ENCODE data around the gene DOC2B.

The DOC2B gene

DNA sequence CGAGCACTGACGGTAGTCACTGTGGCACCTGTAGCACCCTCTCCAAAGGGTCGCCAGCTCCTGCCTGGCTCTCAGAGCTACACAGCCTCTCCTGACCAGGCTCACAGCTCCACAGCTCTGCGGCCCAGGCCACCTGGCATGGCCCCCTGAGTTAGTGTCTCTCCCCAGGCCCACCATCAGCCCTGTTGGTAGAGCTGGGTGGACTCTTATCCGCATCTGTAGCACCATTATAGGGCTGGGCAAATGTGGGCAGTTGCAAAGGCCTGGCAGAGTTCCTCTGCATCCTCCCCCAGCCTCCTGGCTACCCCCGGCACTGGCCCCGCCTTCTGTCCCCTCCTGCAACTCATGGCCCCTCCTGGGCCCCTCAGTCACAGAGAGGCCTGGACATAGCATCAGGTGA is 25.9 kb downstream of the DOC2B start:
- in situ Hi-C loops (cut with MboI; ENCODE audit: low sequenced_read_pairs, unreplicated experiment), result no loop called here
- DNase-seq (ENCODE audit: low spot score), result no peak
- TF ChIP-seq, protein P1, sequence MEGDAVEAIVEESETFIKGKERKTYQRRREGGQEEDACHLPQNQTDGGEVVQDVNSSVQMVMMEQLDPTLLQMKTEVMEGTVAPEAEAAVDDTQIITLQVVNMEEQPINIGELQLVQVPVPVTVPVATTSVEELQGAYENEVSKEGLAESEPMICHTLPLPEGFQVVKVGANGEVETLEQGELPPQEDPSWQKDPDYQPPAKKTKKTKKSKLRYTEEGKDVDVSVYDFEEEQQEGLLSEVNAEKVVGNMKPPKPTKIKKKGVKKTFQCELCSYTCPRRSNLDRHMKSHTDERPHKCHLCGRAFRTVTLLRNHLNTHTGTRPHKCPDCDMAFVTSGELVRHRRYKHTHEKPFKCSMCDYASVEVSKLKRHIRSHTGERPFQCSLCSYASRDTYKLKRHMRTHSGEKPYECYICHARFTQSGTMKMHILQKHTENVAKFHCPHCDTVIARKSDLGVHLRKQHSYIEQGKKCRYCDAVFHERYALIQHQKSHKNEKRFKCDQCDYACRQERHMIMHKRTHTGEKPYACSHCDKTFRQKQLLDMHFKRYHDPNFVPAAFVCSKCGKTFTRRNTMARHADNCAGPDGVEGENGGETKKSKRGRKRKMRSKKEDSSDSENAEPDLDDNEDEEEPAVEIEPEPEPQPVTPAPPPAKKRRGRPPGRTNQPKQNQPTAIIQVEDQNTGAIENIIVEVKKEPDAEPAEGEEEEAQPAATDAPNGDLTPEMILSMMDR (IDR thresholded peaks at IDR 0.05; ENCODE audit: borderline replicate concordance, control extremely low read depth, extremely low read depth, insufficient read depth, missing control alignments), result no peak

DNA sequence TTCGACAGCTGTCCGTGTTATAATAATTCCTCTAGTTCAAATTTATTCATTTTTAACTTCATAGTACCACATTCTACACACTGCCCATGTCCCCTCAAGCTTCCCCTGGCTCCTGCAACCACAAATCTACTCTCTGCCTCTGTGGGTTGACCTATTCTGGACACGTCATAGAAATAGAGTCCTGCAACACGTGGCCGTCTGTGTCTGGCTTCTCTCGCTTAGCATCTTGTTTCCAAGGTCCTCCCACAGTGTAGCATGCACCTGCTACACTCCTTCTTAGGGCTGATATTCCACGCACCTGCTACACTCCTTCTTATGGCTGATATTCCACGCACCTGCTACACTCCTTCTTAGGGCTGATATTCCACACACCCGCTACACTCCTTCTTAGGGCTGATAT is 27.6 kb downstream of the DOC2B start:
- no peak for DNase-seq (ENCODE audit: low spot score)
- TF ChIP-seq, protein P1 (IDR thresholded peaks at IDR 0.05; ENCODE audit: borderline replicate concordance, control extremely low read depth, extremely low read depth, insufficient read depth, missing control alignments), result no peak
- in situ Hi-C loops (cut with MboI; ENCODE audit: low sequenced_read_pairs, unreplicated experiment), result no loop called here

DNA sequence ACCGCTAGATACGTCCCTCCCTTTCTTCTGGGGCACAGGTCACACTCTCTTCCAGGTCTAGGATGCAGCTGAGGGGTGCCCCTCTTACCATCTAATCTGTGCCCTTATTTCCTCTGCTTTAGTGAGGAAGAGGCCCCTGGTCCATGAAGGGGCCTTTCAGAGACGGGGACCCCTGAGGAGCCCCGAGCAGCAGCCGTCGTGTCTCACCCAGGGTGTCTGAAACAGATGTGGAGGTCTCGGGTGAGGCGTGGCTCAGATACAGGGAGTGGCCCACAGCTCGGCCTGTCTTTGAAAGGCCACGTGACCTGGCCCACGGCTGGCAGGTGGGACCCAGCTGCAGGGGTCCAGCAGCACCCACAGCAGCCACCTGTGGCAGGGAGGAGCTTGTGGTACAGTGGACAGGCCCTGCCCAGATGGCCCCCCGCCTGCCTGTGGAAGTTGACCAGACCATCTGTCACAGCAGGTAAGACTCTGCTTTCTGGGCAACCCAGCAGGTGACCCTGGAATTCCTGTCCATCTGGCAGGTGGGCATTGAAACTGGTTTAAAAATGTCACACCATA is 28.5 kb downstream of the DOC2B start:
- DNase-seq (ENCODE audit: low spot score), result no peak
- TF ChIP-seq, protein P1 (IDR thresholded peaks at IDR 0.05; ENCODE audit: borderline replicate concordance, control extremely low read depth, extremely low read depth, insufficient read depth, missing control alignments), result no peak
- in situ Hi-C loops (cut with MboI; ENCODE audit: low sequenced_read_pairs, unreplicated experiment), result no loop called here

DNA sequence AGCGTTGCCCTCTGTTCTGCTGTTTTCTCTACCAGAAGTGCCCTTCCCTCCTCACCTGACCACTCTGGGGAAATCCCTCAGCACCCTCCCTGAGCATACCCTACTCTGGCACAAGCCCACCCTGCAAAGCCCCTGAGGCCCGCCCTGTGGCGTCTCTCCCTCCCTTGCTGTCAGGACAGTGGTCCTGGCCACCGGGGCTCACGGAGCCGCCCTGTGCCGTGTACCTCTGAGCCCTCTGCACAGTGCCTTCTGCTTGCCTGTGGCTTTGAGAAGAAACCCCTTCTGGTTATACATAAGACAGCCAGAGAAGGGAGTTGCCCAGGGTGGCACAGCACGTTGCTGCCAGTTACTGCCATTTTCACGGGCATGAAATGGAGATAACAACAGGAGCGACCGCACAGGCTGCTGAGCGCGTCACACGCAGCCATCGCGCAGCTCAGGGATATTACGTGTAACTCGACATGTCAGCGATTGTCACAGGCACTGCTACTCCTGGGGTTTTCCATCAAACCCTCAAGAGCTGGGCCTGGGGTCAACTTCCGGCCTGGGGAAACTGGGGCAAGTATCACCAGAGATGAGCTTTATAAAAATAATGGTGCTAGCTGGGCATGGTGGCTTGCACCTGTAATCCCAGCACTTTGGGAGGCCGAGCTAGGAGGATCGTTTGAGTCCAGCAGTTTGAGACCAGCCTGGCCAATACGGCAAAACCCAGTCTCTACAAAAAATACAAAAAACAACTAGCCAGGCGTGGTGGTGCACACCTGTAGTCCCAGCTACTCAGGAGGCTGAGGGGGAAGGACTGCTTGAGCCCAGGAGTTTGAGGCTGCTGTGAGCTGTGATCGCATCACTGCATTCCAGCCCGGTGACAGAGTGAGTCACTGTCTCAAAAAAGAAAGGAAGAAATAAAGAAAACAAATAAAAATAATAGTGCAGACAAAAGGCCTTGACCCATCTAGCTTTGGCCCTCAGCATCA is 29.3 kb downstream of the DOC2B start:
- in situ Hi-C loops (cut with MboI; ENCODE audit: low sequenced_read_pairs, unreplicated experiment), result no loop called here
- no peak for DNase-seq (ENCODE audit: low spot score)
- TF ChIP-seq, protein P1 (IDR thresholded peaks at IDR 0.05; ENCODE audit: borderline replicate concordance, control extremely low read depth, extremely low read depth, insufficient read depth, missing control alignments), result no peak

DNA sequence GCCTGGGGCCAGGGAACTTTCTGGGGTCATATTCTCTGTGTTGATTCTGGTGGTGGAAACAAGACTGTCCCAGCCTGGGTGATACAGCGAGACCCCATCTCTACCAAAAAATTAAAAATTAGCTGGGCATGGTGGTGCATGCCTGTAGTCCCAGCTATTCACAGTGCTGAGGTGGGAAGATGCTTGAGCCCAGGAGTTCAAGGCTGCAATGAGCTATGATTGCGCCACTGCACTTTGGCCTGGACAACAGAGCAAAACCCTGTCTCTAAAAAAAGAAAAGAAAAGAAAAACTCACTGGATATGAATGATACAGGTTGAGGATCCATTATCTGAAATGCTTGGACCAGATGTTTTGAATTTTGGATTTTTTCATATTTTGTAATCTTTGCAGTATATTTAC is 30.4 kb downstream of the DOC2B start:
- TF ChIP-seq, protein P1 (IDR thresholded peaks at IDR 0.05; ENCODE audit: borderline replicate concordance, control extremely low read depth, extremely low read depth, insufficient read depth, missing control alignments), result no peak
- in situ Hi-C loops (cut with MboI; ENCODE audit: low sequenced_read_pairs, unreplicated experiment), result no loop called here

DNA sequence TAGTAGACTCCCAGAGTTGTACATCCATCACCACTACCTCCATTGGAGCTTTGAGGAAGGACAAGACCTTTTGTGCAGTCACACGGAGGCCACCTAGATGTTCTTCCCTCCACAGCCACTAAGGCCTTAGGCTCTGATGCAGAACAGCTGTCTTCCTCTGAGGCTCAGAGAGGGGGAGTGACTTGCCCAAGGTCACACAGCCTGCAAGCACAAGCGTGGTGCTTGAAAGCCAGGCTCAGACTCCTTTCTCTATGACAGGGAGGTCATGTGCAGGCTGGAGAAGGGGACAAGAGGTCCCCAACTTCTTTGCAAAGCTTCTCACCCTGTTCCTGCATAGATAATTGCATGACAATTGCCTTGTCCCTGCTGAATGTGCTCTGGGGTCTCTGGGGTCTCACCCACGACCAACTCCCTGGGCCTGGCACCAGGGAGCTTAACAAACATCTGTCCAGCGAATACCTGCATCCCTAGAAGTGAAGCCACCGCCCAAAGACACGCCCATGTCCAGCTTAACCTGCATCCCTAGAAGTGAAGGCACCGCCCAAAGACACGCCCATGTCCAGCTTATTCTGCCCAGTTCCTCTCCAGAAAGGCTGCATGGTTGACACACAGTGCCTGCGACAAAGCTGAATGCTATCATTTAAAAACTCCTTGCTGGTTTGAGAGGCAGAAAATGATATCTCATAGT is 31.4 kb downstream of the DOC2B start:
- DNase-seq (ENCODE audit: low spot score), result no peak
- in situ Hi-C loops (cut with MboI; ENCODE audit: low sequenced_read_pairs, unreplicated experiment), result no loop called here
- TF ChIP-seq, protein P1 (IDR thresholded peaks at IDR 0.05; ENCODE audit: borderline replicate concordance, control extremely low read depth, extremely low read depth, insufficient read depth, missing control alignments), result no peak

More for the DNA sequence above, 30.4 kb downstream of the DOC2B start:
- no peak for DNase-seq (ENCODE audit: low spot score)
